MCF 10A (cell line): ENCODE measurements around the gene GNAL. TPM values are rescaled to one million over a fixed set of nuclear protein-coding genes. Genes with fewer than 3 reads are reported as not detected.

Experiments used
- BruUV-seq: library from RNA; stranded (reverse); fragments of 400-500 nt; replicated peaks from 2 replicates; lab custom pipeline; 2021; lab: Mats Ljungman, UMichigan
- CTCF ChIA-PET: fragments of 300-600 bp; sonication (Branson Sonifier 250); formaldehyde crosslinking; extraction: SDS; loops from one replicate; lab custom pipeline; 2021; ENCODE audit warnings: antibody characterized with exemption, inconsistent platforms; lab: Yijun Ruan, JAX
- POLR2A ChIA-PET: fragments of 300-600, 350-650 bp; sonication (Branson Sonifier 250); formaldehyde crosslinking; extraction: SDS; loops from one replicate; lab custom pipeline; 2020; ENCODE audit warnings: antibody characterized with exemption, inconsistent platforms; lab: Yijun Ruan, JAX
- DNase-seq: peaks from one replicate; pipeline ENCODE4 v3.0.0-alpha.2; 2018; ENCODE audit not compliant: unreplicated experiment
- H3K27ac Mint-ChIP-seq: one replicate; pipeline ENCODE4 v1.8.0; 2022; ENCODE audit warnings: mild to moderate bottlenecking, low read depth, mixed read lengths; ENCODE audit not compliant: unreplicated experiment
- H3K27me3 Mint-ChIP-seq: one replicate; pipeline ENCODE4 v1.8.0; 2022; ENCODE audit warnings: mixed read lengths; ENCODE audit not compliant: insufficient read depth, unreplicated experiment
- H3K36me3 Mint-ChIP-seq: one replicate; pipeline ENCODE4 v1.8.0; 2022; ENCODE audit warnings: mild to moderate bottlenecking, moderate library complexity, mixed read lengths; ENCODE audit not compliant: insufficient read depth, unreplicated experiment
- H3K4me1 Mint-ChIP-seq: one replicate; pipeline ENCODE4 v1.8.0; 2022; ENCODE audit warnings: mixed read lengths; ENCODE audit not compliant: insufficient read depth, unreplicated experiment
- H3K4me3 Mint-ChIP-seq: one replicate; pipeline ENCODE4 v1.8.0; 2022; ENCODE audit warnings: mild to moderate bottlenecking, moderate library complexity, mixed read lengths; ENCODE audit not compliant: unreplicated experiment
- H3K9me3 Mint-ChIP-seq: one replicate; pipeline ENCODE4 v1.8.0; 2022; ENCODE audit warnings: mixed read lengths; ENCODE audit not compliant: unreplicated experiment
- intact Hi-C: fragments of 100-400 bp; cut with micrococcal nuclease; formaldehyde crosslinking; loops from 2 replicates; pipeline ENCODE4 v1.14.1; 2022
- total RNA-seq: library from RNA; stranded (reverse); gene quantifications from 2 replicates; pipeline ENCODE4 v1.2.3, GENCODE V29; 2022
- TF ChIP-seq, protein P1 (sequence below): fragments of 200-600 bp; IDR thresholded peaks from one replicate; pipeline ENCODE4 v1.8.0; 2022; ENCODE audit warnings: antibody characterized with exemption, mild to moderate bottlenecking; ENCODE audit not compliant: unreplicated experiment

GNAL gene
- total RNA-seq, 1 experiment from 2014 or later: 1.6 TPM

GRCh38 chr18:11834772-11835171 lies 145.7 kb downstream of the GNAL start:
- Mint-ChIP-seq H3K36me3 (peaks cover 4% of the 10 kb centered on the region), H3K27me3 (no peaks in the 10 kb centered on the region), H3K9me3 (no peaks in the 10 kb centered on the region), H3K4me3 (no peak overlapping the region), H3K4me1 (no peaks in the 10 kb centered on the region), H3K27ac (no peak overlapping the region)
- intact Hi-C loops: no loop called here
- CTCF ChIA-PET: interaction anchor here (0.6 to 1.1 kb wide), 2 partner anchors 9 to 180 kb away, joined by 3 read pairs; no protein-coding TSS in a partner anchor
- TF ChIP-seq, protein P1, sequence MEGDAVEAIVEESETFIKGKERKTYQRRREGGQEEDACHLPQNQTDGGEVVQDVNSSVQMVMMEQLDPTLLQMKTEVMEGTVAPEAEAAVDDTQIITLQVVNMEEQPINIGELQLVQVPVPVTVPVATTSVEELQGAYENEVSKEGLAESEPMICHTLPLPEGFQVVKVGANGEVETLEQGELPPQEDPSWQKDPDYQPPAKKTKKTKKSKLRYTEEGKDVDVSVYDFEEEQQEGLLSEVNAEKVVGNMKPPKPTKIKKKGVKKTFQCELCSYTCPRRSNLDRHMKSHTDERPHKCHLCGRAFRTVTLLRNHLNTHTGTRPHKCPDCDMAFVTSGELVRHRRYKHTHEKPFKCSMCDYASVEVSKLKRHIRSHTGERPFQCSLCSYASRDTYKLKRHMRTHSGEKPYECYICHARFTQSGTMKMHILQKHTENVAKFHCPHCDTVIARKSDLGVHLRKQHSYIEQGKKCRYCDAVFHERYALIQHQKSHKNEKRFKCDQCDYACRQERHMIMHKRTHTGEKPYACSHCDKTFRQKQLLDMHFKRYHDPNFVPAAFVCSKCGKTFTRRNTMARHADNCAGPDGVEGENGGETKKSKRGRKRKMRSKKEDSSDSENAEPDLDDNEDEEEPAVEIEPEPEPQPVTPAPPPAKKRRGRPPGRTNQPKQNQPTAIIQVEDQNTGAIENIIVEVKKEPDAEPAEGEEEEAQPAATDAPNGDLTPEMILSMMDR: no peak
- POLR2A ChIA-PET: interaction anchor here (2.6 kb wide), 1 partner anchor 15 kb away, joined by 11 read pairs; the partner anchor contains the start of gene CHMP1B
- no TSS peak for BruUV-seq
- DNase-seq: no peak

DNA sequence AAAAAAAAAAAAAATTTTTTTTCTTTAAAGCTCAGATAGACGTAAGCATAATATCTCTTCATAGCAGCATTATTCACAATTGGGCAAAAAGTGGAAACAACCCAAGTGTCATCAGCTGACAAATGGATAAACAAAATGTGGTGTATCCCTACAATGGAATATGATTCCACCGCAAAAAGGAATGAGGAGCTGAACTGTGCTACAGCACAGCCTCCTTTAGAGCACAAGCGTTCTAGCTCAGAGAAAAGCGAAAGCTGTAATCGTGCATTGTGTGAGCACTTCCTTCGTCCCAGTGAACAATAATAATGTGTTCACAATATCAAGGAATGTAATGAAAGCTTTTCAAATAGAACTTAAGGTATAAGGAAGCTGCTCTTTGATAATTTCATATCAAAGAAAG lies 150.5 kb downstream of the GNAL start:
- H3K4me3 Mint-ChIP-seq: no peak overlapping the region
- POLR2A ChIA-PET: interaction anchor here (0.6 to 2.2 kb wide), 3 partner anchors 8 to 61 kb away, joined by 3 to 10 read pairs (median 3); no protein-coding TSS in a partner anchor
- no peak for DNase-seq

DNA sequence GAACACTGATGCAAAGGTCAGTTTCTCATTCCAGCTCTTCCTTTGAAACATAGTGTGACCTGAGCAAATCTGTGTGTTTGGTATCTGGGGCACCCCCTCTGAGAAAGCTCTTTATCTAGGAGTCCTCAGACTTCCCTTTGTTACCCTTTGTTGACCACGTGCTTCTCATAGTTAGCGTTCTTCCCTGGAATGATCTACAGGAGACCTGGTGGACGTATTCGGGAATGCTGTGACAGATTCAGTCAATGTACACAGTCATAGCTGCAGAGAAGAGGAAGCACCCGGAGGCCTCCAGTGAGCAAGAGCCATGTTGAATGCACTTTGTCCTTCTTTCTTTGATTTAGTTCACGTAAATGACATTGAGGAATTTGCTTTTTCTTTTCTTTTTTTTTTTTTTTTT lies 151.4 kb downstream of the GNAL start:
- H3K27me3 Mint-ChIP-seq: no peaks in the 10 kb centered on the region
- peak overlapping the region; percentile 42 for H3K27ac Mint-ChIP-seq
- ChIA-PET POLR2A (interaction anchor here (2.2 kb wide), 1 partner anchor 10 kb away, joined by 10 read pairs; no protein-coding TSS in a partner anchor), CTCF (interaction anchor here (0.6 to 2.5 kb wide), 5 partner anchors 8 to 185 kb away, joined by 3 to 9 read pairs (median 3); no protein-coding TSS in a partner anchor)
- H3K9me3 Mint-ChIP-seq: no peaks in the 10 kb centered on the region
- H3K4me3 Mint-ChIP-seq: no peak overlapping the region
- no peak for DNase-seq
- intact Hi-C loops: no loop called here
- no peaks in the 10 kb centered on the region for H3K36me3 Mint-ChIP-seq
- H3K4me1 Mint-ChIP-seq: no peaks in the 10 kb centered on the region
- BruUV-seq: no TSS peak
- TF ChIP-seq, protein P1: no peak

More for the DNA sequence above, 150.5 kb downstream of the GNAL start:
- Mint-ChIP-seq H3K27me3 (no peaks in the 10 kb centered on the region), H3K27ac (no peak overlapping the region), H3K36me3 (no peaks in the 10 kb centered on the region), H3K4me1 (no peaks in the 10 kb centered on the region), H3K9me3 (no peaks in the 10 kb centered on the region)
- intact Hi-C loops: no loop called here
- BruUV-seq: no TSS peak
- TF ChIP-seq, protein P1: no peak
- CTCF ChIA-PET: interaction anchor here (0.8 to 2.5 kb wide), 3 partner anchors 11 to 184 kb away, joined by 3 to 9 read pairs (median 3); no protein-coding TSS in a partner anchor

DNA sequence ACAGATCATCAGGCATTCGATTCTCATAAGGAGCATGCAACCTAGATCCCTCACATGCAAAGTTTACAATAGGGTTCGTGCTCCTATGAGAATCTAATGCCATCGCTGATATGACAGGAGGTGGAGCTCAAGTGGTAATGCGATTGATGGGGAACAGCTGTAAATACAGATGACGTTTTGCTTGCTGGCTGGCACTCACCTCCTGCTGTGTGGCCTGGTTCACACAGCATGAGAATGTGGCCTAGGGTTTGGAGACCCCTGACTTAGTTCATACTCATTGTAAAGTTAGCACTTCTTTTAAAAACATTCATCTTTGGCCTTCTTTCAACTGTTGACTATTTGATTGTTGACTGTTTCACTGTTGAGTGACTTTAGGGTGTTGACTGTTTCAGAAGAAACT lies 153.5 kb downstream of the GNAL start:
- BruUV-seq: no TSS peak
- POLR2A ChIA-PET: interaction anchor here (0.9 kb wide), 1 partner anchor 9 kb away, joined by 3 read pairs; the partner anchor contains the start of gene CHMP1B
- H3K4me1 Mint-ChIP-seq: no peaks in the 10 kb centered on the region
- TF ChIP-seq, protein P1: no peak
- no peak overlapping the region for H3K27ac Mint-ChIP-seq
- DNase-seq: no peak
- no peaks in the 10 kb centered on the region for H3K9me3 Mint-ChIP-seq
- no peaks in the 10 kb centered on the region for H3K36me3 Mint-ChIP-seq
- intact Hi-C loops: no loop called here
- no peaks in the 10 kb centered on the region for H3K27me3 Mint-ChIP-seq
- CTCF ChIA-PET: no interaction called here
- H3K4me3 Mint-ChIP-seq: no peak overlapping the region
